ENCODE measurements around the gene LETM1.

The LETM1 gene

GRCh38 chr4:1856071-1856942, at the start of gene LETM1:
TSS of gene LETM1 (minus strand) at chr4:1856156. CDS start at chr4:1855950, 206 bp downstream.
- Mint-ChIP-seq H3K27ac (peak within 1 kb of the TSS; percentile 82), H3K4me3 (peak within 1 kb of the TSS; percentile 88), H3K27me3 (no peaks in the 10 kb centered on the region), H3K36me3 (peaks cover 5% of the 10 kb centered on the region), H3K4me1 (peaks cover 36% of the 10 kb centered on the region), H3K9me3 (no peaks in the 10 kb centered on the region)

- Mint-ChIP-seq H3K9me3 (no peaks in the 10 kb centered on the region), H3K27me3 (no peaks in the 10 kb centered on the region), H3K4me1 (peaks cover 30% of the 10 kb centered on the region), H3K27ac (no peak overlapping the region), H3K36me3 (peaks cover 19% of the 10 kb centered on the region), H3K4me3 (no peak overlapping the region)
These were observed 48.1 kb upstream of the LETM1 start for GRCh38 chr4:1904042-1904441.

DNA sequence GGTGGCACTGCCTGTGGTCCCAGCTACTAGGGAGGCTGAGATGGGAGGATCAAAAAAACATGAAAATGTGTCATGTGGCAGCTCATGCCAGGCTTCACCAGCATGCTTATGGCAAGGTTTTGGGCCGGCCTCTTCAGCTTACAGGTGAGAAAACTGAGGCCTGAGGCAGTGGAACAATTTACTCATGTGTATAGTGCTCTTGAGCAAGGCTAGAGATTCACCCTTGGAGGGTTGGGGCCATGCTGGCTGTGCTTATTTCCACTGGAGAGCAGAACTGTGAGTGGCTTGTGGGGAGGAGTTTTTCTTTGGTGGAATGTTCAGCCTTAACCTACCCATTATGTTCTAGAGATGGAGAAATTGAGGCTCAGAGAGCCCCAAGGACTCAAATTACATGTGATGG, 47.1 kb upstream of the LETM1 start:
- Mint-ChIP-seq H3K9me3 (no peaks in the 10 kb centered on the region), H3K4me1 (peaks cover 30% of the 10 kb centered on the region), H3K36me3 (peaks cover 19% of the 10 kb centered on the region), H3K27ac (no peak overlapping the region), H3K27me3 (no peaks in the 10 kb centered on the region), H3K4me3 (no peak overlapping the region)

- Mint-ChIP-seq H3K27me3 (no peaks in the 10 kb centered on the region), H3K9me3 (no peaks in the 10 kb centered on the region)
These were observed 46.3 kb upstream of the LETM1 start for GRCh38 chr4:1902243-1902642.

DNA sequence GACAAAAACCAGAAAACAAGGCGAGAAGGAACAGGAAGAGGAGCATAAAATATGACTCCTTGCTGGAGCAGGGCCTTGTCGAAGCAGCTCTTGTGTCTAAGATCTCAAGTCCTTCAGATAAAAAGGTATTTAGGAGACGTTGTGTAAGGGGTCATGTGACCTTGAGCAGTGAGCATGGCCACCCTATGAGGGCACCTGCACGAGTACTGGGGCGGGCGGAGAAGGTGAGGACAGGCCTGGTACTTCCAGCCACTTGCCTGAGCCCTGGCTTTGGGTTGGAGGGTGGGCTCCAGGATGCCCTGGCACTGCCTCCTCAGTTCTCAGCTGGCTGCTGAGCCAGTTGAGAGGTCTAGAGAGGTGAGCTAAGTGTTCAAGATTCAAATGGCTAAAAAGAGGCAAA, 45.2 kb upstream of the LETM1 start:
- Mint-ChIP-seq H3K4me3 (no peak overlapping the region), H3K36me3 (peaks cover 15% of the 10 kb centered on the region), H3K4me1 (peaks cover 14% of the 10 kb centered on the region), H3K27me3 (no peaks in the 10 kb centered on the region), H3K9me3 (no peaks in the 10 kb centered on the region), H3K27ac (no peak overlapping the region)

More at GRCh38 chr4:1902243-1902642, 46.3 kb upstream of the LETM1 start:
- Mint-ChIP-seq H3K4me1 (peaks cover 25% of the 10 kb centered on the region), H3K4me3 (no peak overlapping the region), H3K36me3 (peaks cover 19% of the 10 kb centered on the region), H3K27ac (no peak overlapping the region)

GRCh38 chr4:1900624-1901023, 44.7 kb upstream of the LETM1 start:
- H3K4me1 Mint-ChIP-seq = peaks cover 10% of the 10 kb centered on the region
- peaks cover 13% of the 10 kb centered on the region for H3K36me3 Mint-ChIP-seq
- H3K9me3 Mint-ChIP-seq = no peaks in the 10 kb centered on the region
- H3K27ac Mint-ChIP-seq = no peak overlapping the region
- H3K27me3 Mint-ChIP-seq = no peaks in the 10 kb centered on the region
- H3K4me3 Mint-ChIP-seq = no peak overlapping the region

GRCh38 chr4:1900087-1900433, 44.1 kb upstream of the LETM1 start:
- peaks cover 11% of the 10 kb centered on the region for H3K4me1 Mint-ChIP-seq
- no peak overlapping the region for H3K4me3 Mint-ChIP-seq
- H3K27ac Mint-ChIP-seq = no peak overlapping the region
- no peaks in the 10 kb centered on the region for H3K27me3 Mint-ChIP-seq
- no peaks in the 10 kb centered on the region for H3K9me3 Mint-ChIP-seq
- H3K36me3 Mint-ChIP-seq = peaks cover 13% of the 10 kb centered on the region

DNA sequence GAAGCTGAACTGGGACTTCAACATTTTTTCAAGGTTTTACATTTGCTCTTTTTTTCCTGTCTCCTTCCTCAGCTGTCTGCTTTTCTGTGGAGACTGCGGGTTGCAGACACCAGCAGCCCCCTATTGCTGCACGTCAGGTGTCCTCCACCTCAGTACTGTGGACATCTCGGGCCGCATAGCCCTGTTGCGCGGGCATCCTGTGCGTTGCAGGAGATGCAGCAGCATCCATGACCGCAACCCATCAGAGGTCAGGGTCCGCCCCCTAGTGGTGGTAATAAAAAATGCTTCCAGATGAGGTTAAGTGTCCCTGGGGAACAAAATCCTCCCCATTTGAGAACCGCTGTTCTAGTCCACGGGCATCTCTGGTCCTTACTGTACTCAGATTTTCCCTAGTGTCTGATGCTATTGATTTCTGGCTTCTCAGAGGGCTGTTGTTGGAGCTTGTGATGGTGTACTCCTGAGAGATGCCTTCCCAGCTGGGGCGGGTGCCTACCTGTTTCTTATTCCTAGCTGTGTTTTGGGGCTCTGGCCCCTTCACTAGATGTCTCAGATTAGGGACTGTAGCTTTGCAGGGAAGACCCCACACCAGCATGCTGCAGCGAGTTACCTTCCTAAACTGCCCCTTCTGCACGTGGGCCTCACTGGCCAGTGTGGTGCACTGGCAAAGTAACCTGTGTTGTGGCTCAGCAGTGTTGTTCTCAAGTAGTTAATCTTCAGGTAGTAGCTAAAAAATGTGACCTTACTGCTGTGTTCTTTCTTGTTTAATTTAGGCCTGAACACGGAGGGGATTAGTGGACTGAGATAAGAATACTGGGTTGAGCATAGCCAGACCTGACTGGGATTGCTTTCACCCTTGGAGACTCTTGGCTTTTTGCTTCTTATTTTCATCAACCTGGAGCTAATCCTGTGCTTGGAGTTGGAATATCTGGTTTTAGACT, 43.5 kb upstream of the LETM1 start:
- no peaks in the 10 kb centered on the region for H3K27me3 Mint-ChIP-seq
- peaks cover 15% of the 10 kb centered on the region for H3K4me1 Mint-ChIP-seq
- no peaks in the 10 kb centered on the region for H3K9me3 Mint-ChIP-seq
- H3K36me3 Mint-ChIP-seq = peaks cover 13% of the 10 kb centered on the region
- no peak overlapping the region for H3K4me3 Mint-ChIP-seq
- H3K27ac Mint-ChIP-seq = peak overlapping the region; percentile 71

- no peak overlapping the region for H3K4me3 Mint-ChIP-seq
These were observed 42.7 kb upstream of the LETM1 start for GRCh38 chr4:1898681-1899080.

GRCh38 chr4:1898007-1898406, 42.1 kb upstream of the LETM1 start:
- H3K27ac Mint-ChIP-seq = no peak overlapping the region
- H3K9me3 Mint-ChIP-seq = no peaks in the 10 kb centered on the region
- H3K4me3 Mint-ChIP-seq = no peak overlapping the region
- H3K4me1 Mint-ChIP-seq = peaks cover 11% of the 10 kb centered on the region
- H3K36me3 Mint-ChIP-seq = peaks cover 9% of the 10 kb centered on the region
- H3K27me3 Mint-ChIP-seq = no peaks in the 10 kb centered on the region

More at GRCh38 chr4:1898681-1899080, 42.7 kb upstream of the LETM1 start:
- no peak overlapping the region for H3K27ac Mint-ChIP-seq
- no peaks in the 10 kb centered on the region for H3K9me3 Mint-ChIP-seq
- H3K4me1 Mint-ChIP-seq = peaks cover 15% of the 10 kb centered on the region
- H3K36me3 Mint-ChIP-seq = peaks cover 11% of the 10 kb centered on the region
- no peaks in the 10 kb centered on the region for H3K27me3 Mint-ChIP-seq

DNA sequence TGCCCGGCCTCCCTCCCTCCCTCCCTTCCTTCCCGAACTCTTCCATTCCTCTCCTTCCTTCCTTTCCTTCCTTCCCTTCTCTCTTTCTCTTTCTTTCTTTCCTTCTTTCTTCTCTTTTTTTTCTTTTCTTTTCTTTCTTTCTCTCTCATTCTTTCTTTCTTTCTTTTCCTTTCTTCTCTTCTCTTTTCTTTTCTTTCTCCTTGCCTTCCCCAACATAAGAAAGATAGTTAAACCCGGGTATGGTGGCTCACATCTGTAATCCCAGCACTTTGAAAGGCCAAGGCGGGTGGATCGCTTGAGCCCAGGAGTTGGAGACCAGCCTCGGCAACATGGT, 40.7 kb upstream of the LETM1 start:
- H3K4me3 Mint-ChIP-seq = no peak overlapping the region
- no peaks in the 10 kb centered on the region for H3K27me3 Mint-ChIP-seq
- H3K36me3 Mint-ChIP-seq = peaks cover 7% of the 10 kb centered on the region
- no peaks in the 10 kb centered on the region for H3K9me3 Mint-ChIP-seq
- H3K4me1 Mint-ChIP-seq = peaks cover 14% of the 10 kb centered on the region
- no peak overlapping the region for H3K27ac Mint-ChIP-seq

GRCh38 chr4:1895971-1896657, 40.2 kb upstream of the LETM1 start:
- Mint-ChIP-seq H3K4me3 (no peak overlapping the region), H3K4me1 (peaks cover 14% of the 10 kb centered on the region), H3K9me3 (no peaks in the 10 kb centered on the region), H3K27ac (no peak overlapping the region), H3K36me3 (peaks cover 5% of the 10 kb centered on the region), H3K27me3 (no peaks in the 10 kb centered on the region)

DNA sequence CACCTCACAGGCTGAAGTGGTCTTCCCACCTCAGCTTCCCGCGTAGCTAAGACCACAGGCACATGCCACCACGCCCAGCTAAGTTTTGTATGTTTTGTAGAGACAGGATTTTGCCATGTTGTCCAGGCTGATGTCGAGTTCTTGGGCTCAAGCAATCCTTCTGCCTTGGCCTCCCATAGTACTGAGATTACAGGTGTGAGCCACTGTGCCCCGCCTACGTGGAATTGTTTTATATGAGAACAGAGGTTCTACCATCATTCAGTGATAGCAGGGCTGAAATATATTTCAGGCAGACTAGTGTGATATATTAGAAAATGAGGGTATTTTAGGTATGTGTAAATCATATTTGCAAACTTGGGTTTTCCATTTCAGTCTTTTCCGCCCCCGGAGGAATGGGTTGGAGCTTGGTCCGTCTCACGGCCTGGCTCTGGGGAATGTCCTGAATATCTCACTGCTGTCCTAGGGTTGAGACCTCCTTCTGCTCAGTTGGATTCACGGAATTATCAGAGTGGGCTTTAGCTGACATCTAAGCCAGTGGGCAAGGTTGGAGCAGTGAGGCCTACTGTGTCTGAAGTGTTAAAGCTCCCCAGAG, 35.1 kb upstream of the LETM1 start:
- Mint-ChIP-seq H3K4me1 (peaks cover 22% of the 10 kb centered on the region), H3K27me3 (no peaks in the 10 kb centered on the region), H3K4me3 (no peak overlapping the region), H3K27ac (no peak overlapping the region), H3K36me3 (peaks cover 3% of the 10 kb centered on the region), H3K9me3 (no peaks in the 10 kb centered on the region)

GRCh38 chr4:1887052-1887451, 31.1 kb upstream of the LETM1 start:
- Mint-ChIP-seq H3K4me3 (no peak overlapping the region), H3K27me3 (no peaks in the 10 kb centered on the region), H3K36me3 (peaks cover 1% of the 10 kb centered on the region), H3K4me1 (peaks cover 27% of the 10 kb centered on the region), H3K9me3 (no peaks in the 10 kb centered on the region), H3K27ac (no peak overlapping the region)

- Mint-ChIP-seq H3K36me3 (peaks cover 1% of the 10 kb centered on the region), H3K4me1 (peaks cover 35% of the 10 kb centered on the region), H3K27ac (no peak overlapping the region), H3K9me3 (no peaks in the 10 kb centered on the region), H3K27me3 (no peaks in the 10 kb centered on the region), H3K4me3 (no peak overlapping the region)
These were observed 29.5 kb upstream of the LETM1 start for GRCh38 chr4:1885414-1885813.

All from activated naive CD4-positive, alpha-beta T cell treated with anti-CD3 and anti-CD28 coated beads, Interleukin-2, amount 50 U/mL, for 24 hours (primary cell).